ENCODE results near the gene PRR5L. TPM values are rescaled to one million over a fixed set of nuclear protein-coding genes. Genes with fewer than 3 reads are reported as not detected.
A peak's percentile ranks its signal among the peaks of the same experiment; 100 is the strongest.

Gene PRR5L
- total RNA-seq, 1 donor, result 52.5 TPM

DNA sequence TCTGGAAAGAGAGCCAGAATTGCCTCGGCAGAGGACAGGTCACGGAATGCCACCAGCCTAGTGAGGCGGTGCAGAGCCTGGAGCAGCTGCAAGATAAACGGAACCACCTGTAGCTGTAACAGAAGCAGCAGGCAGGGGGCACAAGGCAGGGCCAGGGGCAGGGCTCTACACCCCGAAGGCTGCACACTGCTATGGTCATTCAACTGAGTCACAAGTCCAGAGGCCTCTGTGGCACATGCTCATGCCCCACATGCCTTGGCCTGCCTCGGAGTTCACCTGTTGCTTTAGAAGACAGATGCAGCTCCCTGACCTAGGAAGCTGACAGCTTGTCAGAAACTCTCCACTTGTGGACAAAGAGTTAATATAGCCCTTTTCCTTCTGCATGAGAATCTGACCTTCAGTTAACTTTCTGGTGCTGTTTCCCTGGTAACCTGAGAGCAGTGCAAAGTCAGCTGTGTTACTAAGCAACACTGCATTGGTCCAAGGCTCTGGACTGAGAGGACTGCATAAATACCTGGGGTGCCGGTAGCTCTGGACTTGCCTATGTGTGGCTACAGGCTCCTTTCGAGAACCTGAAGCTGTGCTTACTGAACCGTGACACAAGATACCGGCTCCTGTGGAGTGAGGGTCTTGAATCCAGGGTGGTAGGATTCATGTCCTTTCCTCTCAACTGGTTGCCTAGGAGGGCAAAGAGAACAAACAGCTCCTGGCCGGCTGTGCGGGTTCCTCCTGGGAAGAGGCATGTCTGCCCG is 17.4 kb upstream of the PRR5L start:
- no peak for DNase-seq (ENCODE audit: low read depth in 2 of 3, low spot score in 2 of 3)

DNA sequence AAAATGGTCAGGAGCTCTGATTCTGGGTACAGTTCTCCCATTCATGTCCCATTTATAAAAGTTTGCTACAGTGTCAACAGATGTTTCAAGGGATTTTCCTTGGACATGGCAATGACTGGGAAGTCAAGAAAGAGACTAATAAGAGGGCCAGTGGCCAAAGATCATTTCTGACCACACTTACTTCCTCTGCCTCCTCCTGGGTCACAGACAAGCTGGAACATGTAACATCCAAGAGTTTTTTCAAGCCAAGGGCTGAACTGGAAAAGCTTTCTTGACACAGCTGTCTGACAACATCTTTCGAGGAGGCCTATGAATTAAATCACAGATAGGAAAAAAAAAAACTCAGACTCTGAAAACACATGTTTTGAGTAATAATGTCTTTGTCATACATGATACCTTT is 15.6 kb upstream of the PRR5L start:
- no peak for DNase-seq (ENCODE audit: low read depth in 2 of 3, low spot score in 2 of 3)

DNA sequence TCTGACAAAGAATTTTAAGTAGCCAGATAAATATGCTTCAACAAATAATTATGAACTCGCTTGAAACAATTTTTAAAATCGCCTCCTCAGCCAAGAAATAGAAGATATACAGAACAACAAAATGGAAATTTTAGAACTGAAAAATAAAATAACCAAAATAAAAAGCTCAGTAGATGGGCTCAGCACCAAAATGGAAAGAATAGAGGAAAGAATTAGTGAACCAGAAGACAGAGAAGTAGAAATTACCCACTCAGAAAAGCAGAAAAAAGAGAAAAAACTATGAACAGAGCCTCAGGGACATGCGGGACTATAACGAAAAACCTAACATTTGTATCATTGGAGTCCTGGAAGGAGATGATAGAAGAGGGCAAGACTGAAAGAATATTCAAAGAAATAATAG is 14.2 kb upstream of the PRR5L start:
- DNase-seq (ENCODE audit: low read depth in 2 of 3, low spot score in 2 of 3), result no peak

DNA sequence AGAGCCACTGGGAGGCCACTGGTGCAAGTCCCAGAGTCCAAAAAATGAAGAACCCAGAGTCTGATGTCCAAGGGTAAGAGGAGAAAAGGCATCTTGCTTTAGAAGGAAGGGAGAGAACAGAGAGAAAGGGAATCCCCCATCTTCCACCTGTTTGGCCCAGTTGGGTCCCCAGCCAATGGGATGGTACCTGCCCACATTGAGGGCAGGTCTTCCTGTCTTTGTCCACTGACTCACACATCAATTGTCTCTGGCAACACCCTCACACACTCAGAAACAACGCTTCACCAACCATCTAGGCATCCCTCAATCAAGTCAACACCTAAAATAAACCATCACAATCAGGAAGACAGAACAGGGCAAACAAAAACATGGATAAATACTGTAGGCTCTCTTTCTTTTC is 13.2 kb upstream of the PRR5L start:
- no peak for DNase-seq (ENCODE audit: low read depth in 2 of 3, low spot score in 2 of 3)

DNA sequence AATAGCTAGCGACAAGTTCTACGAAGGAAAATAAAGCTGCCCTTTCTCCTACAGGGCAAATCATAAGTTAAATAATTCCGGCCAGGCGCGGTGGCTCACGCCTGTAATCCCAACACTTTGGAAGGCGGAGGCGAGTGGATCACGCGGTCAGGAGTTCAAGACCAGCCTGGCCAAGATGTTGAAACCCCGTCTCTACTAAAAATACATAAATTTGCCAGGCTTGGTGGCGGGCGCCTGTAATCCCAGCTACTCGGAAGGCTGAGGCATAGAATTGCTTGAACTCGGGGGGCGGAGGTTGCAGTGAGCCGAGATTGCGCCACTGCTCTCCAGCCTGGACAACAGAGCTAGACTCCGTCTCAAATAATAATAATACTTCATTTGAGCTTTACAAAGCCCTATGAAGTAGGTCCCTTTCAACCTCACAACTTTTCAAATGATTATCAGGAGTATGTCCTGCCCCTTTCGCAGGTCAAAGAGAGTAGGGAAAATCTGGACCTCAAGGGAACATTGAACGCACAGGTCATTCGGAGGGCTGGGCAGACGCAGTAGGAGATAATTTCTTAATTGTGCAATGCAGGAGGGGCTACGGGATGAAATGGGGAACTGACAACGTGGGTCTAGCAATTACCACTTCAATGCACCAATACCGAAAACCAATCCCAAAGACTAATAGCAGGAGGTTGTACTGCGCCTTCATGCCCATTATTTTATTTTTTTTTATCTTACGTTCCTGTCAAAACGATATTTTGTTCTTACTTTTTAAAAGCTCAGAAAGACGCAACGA is 7.5 kb upstream of the PRR5L start:
- peak in 2 of 3 donors; percentile 22 to 23 for DNase-seq (ENCODE audit: low read depth in 2 of 3, low spot score in 2 of 3)

DNA sequence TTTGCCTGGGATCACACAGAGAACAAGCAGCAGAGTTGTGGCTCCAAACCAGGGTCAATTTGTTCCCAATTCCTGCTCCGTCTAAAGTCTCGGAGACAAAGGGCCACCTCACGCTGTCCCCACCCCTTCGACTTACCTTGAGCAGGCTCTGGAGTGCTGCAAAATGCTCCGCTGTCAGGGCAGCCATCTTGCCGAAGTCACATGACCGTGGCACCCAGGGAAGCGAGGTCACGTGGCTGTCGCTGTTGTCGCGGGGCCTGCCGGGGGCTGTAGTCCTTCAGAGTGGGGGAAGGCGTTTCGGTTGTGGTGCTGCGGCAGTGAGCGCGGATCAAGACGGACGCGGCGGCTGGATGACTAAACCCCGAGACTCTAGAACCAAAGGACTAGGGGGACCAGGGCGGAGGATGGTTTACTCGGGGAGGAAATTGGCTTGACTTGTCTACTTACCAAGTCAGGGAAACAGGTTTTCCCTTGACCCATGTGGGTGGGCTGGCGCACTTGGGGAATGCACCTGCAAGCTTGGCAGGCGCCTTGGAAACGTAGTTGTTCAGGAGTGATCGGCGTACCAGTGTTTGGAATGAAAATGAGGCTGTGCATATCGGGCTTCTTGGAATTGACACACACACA is 6.7 kb upstream of the PRR5L start, which contains the start of gene COMMD9:
Gene COMMD9 (minus strand): TSS at position 199 of the 627 bp plus-strand sequence. CDS start 12 bp downstream, at position 187.
- peak; percentile 70 to 94 (median 93) for DNase-seq (ENCODE audit: low read depth in 2 of 3, low spot score in 2 of 3)

DNA sequence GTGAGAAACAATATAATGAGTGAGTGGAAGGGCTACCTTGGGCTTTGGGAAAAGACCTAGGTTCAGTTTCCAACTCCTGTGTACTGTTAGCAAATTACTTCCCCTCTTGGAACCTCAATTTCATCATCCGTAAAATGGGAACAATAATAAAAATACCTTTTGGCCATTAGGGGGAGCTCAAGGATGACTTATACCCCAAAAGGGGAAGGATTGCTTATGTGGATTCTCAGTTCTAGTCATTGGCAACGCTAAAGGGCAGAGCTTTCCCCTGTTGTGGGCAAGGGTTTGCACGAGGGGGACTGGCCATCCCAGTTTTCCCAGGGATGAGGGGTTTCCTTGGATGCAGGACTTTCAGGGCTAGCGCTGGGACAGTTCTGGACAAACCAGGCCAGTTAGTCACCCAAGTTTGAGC is 3.8 kb upstream of the PRR5L start:
- peak in 2 of 3 donors; percentile 38 to 76 for DNase-seq (ENCODE audit: low read depth in 2 of 3, low spot score in 2 of 3)

DNA sequence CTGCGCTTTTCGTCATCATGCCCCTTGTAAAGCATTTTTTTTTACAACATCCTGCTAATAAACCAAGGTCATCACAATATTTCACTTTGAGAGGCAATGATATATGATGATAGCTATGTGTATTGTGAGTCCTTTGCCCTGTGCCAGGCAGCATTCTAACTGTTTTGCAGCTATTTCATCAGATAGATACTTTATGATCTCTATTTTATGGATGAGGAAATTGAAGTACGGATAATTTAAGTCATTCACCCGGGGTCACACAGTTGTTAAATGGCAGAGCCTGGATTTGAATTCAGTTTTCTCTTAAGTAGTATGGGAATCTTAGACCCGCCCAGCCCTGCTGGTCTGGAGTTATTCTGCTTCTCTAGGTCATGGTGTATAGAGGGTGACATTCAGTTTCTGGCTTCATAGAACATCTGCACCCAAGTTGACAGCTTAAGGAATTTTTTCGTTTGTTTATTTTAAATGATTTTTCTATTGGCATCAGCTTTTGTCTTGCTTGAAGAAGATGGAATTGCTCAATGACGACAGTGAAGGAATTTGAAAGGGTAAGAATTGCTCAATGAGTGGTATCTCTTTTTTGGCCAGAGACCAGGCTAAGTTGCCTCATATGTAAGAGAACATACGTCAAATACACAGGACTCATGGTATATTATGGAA is 926 bp downstream of the PRR5L start:
- no peak for DNase-seq (ENCODE audit: low read depth in 2 of 3, low spot score in 2 of 3)

DNA sequence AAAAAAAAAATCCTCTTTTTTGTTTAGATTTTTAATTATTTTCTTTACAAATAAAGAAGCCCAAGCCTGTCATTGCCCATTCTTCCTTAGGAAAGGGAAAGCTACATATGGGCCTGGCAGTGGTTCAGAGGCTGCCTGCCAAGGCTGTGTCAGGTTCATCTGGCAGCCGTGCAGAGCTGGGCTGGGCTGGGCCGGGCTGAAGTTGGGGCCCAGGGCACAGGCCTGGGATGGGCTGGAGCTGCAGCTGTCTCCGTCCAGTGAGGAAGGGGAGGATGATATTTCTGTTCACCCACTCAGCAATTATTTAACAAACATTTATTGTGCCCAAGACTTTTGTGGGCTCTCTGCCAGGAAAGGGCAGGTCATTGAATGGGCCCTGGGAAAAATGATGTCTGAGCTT is 4.6 kb downstream of the PRR5L start:
- no peak for DNase-seq (ENCODE audit: low read depth in 2 of 3, low spot score in 2 of 3)

DNA sequence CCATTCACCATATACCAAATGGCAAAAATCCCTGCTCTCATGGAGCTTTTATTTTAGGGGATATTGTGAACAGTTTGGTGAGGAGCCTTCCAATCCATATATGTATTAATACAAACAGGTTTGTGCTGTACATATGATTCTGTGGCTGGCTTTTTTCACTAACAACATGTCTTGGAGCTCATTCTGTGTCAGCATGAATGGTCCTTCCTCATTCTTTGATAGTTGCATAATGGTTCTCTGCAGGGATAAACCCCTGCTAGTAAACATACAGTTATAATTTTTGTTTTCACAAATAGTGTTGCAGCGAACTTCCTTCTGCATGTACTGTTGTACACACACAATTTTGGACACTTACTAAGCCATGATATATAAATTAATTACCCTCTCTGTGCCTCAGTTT is 8.3 kb downstream of the PRR5L start:
- DNase-seq (ENCODE audit: low read depth in 2 of 3, low spot score in 2 of 3), result no peak

DNA sequence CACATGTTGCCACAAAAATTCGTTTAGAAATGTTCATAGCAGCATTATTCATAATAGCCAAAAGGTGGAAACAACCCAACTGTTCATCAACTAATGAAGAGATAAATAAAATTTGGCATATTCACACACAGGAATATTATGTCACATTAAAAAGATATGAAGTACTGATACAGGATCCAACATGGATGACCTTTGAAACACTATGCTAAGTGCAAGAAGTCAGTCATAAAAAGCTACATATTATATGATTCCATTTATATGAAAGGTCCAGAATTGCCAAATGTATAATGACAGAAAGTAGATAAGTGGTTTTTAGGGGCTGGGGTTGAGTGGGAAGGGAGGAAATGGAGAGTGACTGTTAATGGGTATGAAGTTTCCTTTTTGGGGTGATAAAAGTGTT is 9.0 kb downstream of the PRR5L start:
- DNase-seq (ENCODE audit: low read depth in 2 of 3, low spot score in 2 of 3), result no peak

DNA sequence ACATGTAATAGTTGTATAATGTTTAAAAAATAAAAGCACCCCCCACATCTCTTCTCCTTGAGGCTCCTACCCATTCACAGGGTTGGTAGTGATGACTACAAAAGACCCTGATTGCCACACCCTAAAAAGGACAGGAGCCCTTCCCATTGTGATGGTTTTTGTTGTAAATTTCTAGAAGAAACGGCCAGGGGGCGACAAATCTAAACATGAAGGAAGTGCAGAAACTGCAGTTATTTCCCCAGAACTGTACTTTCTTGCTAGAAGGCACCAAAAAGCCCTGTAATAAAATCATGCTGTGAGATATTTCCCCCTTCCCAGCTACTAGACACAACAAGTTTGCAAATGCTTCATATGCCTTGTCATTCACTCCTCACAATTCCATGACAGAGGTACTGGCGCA is 10.8 kb downstream of the PRR5L start:
- peak in 2 of 3 donors; percentile 37 to 71 for DNase-seq (ENCODE audit: low read depth in 2 of 3, low spot score in 2 of 3)

DNA sequence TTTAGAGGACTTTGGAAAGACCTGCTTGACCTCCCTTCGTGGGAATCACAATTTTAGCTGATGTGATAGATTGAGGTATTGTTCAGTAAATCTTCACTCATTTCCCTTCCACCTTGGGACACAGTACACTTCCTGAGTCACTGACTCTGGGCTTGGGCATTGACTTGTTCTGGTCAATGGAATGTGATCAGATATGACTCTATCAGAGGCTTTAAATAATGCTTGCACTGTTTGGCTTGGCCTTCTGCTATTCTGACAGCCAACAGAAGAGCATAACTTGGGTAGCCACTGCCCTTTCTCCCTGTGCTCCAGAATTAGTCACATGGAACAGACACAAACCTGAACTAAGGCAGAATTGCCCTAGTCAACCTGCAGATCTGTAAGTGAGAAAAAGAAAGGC is 12.5 kb downstream of the PRR5L start:
- no peak for DNase-seq (ENCODE audit: low read depth in 2 of 3, low spot score in 2 of 3)

DNA sequence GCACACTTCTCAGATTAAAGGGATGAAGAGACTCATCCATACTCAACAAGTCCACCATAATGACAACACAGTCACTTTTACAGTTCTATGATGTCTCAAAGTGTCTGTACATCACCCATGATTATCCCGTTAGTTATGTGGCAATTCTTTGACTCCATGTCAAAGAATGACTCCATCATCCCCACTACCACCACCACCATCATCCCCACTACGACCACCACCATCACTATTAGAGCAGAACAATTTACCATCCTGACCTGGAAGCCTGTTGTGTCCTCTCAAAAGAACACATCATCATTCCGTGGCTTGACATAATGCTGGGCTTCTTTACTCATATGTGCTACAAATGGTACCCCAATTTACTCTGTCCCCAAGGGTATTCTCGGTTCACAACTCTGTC is 13.7 kb downstream of the PRR5L start:
- no peak for DNase-seq (ENCODE audit: low read depth in 2 of 3, low spot score in 2 of 3)

DNA sequence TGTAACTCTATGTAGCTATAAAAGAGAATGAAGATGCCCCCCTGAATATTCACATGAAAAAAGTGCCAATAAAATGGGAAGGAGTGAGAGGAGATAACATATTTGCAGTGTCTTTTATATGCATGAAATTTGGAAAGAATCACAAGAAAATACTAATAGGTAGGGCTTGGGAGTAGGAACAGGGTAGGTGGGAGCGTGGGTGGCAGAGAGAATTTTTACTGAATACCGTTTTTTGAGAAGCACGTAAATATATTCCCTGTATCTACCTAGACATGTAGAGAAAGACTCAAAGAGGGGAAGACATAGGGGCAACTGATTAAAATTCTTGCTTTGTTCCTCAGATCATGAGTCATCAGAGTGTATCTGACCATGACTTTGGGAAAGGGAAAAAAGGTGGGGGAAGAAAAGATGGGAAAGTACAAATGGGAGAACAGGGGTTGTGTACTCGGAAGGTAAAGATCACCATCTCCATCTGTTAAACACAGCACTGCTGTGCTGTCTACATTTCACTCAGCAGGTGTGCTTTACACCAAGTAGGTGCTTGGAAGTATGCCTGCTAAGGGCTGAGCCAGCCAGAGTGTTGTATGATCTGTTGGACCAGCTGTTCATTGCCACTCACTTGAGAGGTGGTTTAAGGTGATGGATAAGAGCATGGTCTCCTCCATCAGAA is 16.0 kb downstream of the PRR5L start:
- no peak for DNase-seq (ENCODE audit: low read depth in 2 of 3, low spot score in 2 of 3)

DNA sequence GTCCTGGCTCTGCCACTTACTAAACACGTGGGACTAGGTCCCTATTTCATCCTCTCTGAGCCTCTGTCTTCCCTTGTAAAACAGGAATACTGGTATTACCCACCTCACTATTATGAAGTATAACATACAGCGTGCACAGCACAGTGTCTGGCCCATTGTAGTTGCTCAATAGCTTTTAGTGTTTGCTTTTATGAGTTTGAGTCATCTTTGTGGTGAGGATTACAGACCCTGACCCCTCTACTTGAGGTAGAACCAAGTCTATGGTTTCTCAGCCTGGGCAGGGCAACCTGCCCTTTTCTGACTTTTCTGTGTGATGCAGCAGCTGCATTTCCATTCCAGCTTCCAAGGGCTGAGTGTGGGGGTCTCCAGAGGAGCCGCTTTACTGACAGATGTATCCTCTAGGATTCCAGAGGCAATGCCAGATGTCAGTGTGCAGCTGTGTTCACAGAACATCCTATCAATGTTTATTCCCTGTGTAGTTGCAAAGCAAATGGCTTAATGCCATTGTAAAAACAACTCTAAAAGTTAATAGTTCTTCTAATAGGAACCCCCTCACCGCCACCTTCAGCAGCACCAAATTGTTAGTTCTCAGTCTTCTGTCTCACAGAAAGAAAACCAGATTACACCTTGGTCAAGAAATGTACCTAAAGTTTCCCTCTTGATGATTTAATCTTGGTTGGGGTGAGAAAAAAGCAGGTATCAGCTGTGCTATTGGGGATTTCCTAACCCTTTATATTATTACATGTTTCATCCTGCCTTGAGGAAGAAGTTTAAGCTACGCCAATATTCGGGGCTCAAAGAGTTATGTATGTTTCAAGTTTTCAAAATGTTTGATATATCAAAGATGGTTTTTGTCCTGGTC is 16.8 kb downstream of the PRR5L start:
- no peak for DNase-seq (ENCODE audit: low read depth in 2 of 3, low spot score in 2 of 3)

DNA sequence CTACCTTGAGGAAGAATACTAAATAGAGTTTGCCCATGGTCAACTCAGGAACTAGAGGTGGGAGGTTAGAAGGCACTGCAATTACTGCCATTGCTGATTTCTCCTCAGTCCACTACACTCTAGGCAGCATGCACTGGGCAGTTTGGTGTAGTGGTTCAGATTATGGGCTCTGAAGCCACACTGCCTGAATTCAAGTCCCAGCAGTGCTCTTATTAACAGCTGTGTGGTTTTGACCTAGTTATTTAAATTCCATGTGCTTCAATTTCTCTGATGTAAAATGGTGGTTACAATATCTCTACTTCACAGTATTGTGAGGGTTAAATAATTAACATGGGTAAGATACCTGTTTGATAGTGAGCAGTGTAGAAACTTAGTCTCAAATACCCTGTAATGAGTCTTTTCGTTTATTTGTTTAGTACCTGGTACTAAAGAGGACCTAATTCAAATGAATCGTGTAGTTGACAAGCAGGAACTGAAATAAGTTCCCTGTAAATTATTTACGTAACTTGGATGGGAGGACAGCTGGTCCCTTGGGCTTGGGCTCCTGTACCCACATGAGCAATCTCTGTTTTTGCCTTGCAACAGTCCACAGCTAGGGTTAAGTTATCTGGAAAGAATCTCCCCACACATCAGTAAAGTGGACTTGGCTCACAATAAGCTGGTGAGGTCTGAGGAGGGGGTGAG is 17.8 kb downstream of the PRR5L start:
- no peak for DNase-seq (ENCODE audit: low read depth in 2 of 3, low spot score in 2 of 3)

DNA sequence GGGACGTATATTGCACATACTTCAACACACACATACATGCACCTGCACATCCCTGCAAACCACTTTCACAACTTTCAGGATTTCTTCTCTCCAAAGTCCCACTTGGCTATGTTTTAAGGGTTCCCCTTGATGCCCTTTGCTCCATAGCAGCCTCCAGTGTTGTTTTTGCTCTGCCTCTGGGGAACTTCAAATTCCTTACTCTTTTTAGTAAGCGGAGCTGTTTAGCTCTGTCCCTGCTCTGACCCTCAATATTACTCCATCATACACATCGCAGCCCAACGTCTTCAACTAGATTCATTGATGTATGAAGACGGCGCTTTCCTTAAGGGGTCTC is 18.3 kb downstream of the PRR5L start:
- no peak for DNase-seq (ENCODE audit: low read depth in 2 of 3, low spot score in 2 of 3)

DNA sequence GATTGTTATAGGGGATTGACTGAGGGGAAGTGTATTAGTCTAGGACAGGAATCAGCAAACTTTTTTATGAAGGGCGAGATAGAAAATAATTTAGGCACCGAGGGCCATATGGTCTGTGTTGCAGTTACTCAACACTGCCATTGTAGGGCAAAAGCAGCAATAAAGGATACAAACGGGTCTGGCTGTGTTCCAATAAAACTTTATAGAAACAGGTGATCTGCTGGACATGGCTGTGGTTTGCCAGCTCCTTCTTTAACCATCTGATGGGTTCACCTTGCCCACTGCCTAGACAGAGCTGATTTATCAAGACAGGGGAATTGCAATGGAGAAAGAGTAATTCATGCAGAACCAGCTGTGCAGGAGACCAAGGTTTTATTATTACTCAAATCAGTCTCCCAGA is 20.0 kb downstream of the PRR5L start:
- DNase-seq (ENCODE audit: low read depth in 2 of 3, low spot score in 2 of 3), result no peak
